Liver (tissue), 9 donors: ENCODE data around the gene TPST2. TPM values are rescaled to one million over a fixed set of nuclear protein-coding genes. Genes with fewer than 3 reads are reported as not detected.
A peak's percentile ranks its signal among the peaks of the same experiment; 100 is the strongest.

Experiments used
- DNase-seq: peaks from one replicate; pipeline ENCODE4 v3.0.0-alpha.2; 2017; ENCODE audit warnings: low spot score
- H3K27ac ChIP-seq, 2 donors: one replicate each; pipeline ENCODE4 v1.7.0; 2013; ENCODE audit warnings: inconsistent platforms in 2 of 2, low read length in 2 of 2, control low read depth in 1 of 2, low read depth in 1 of 2, mild to moderate bottlenecking in 1 of 2
- H3K27me3 ChIP-seq, 4 donors: one replicate each; pipeline versions ENCODE4 v1.6.1 to v1.7.0; 2013; ENCODE audit warnings: low read length in 3 of 4, inconsistent platforms in 1 of 4, mild to moderate bottlenecking in 1 of 4, moderate library complexity in 1 of 4; ENCODE audit not compliant: control insufficient read depth in 4 of 4, insufficient read depth in 4 of 4
- H3K36me3 ChIP-seq, 4 donors: one replicate each; pipeline versions ENCODE4 v1.6.1 to v1.7.0; 2013; ENCODE audit warnings: low read length in 3 of 4, mild to moderate bottlenecking in 3 of 4, low read depth in 1 of 4, moderate library complexity in 1 of 4; ENCODE audit not compliant: control insufficient read depth in 4 of 4, insufficient read depth in 3 of 4
- H3K4me1 ChIP-seq, 4 donors: one replicate each; pipeline versions ENCODE4 v1.6.1 to v1.7.0; 2013; ENCODE audit warnings: low read length in 3 of 4, mild to moderate bottlenecking in 3 of 4, moderate library complexity in 1 of 4; ENCODE audit not compliant: control insufficient read depth in 4 of 4, insufficient read depth in 4 of 4
- H3K4me3 ChIP-seq, 3 donors: one replicate each; pipeline versions ENCODE4 v1.6.1 to v1.7.0; 2013; ENCODE audit warnings: low read length in 3 of 3, control low read depth in 1 of 3, low read depth in 1 of 3, mild to moderate bottlenecking in 1 of 3
- H3K9ac ChIP-seq, 2 donors: one replicate each; pipeline ENCODE4 v1.7.0; 2013; ENCODE audit warnings: low read length in 2 of 2, mild to moderate bottlenecking in 2 of 2, moderate library complexity in 2 of 2, control low read depth in 1 of 2, low read depth in 1 of 2
- H3K9me3 ChIP-seq, 4 donors: one replicate each; pipeline versions ENCODE4 v1.6.1 to v1.7.0; 2013; ENCODE audit warnings: low read length in 3 of 4; ENCODE audit not compliant: control insufficient read depth in 4 of 4
- ATF3 ChIP-seq: IDR thresholded peaks from 2 replicates; pipeline ENCODE4 v1.6.1; 2016; ENCODE audit warnings: antibody characterized with exemption
- EGR1 ChIP-seq, 2 donors: IDR thresholded peaks; 2 replicates each; pipeline ENCODE4 v1.6.1; 2016 to 2018; ENCODE audit warnings: antibody characterized with exemption in 2 of 2, low read depth in 2 of 2
- FOXA2 ChIP-seq: IDR thresholded peaks from 2 replicates; pipeline ENCODE4 v1.6.1; 2016; ENCODE audit warnings: antibody characterized with exemption
- HNF4A ChIP-seq, 2 donors: conservative IDR thresholded peaks; 2 replicates each; pipeline ENCODE4 v1.6.1; 2016; ENCODE audit warnings: antibody characterized with exemption in 2 of 2, mild to moderate bottlenecking in 2 of 2
- HNF4G ChIP-seq: IDR thresholded peaks from 2 replicates; pipeline ENCODE4 v1.6.1; 2016; ENCODE audit warnings: antibody characterized with exemption
- NR2F2 ChIP-seq: IDR thresholded peaks from 2 replicates; pipeline ENCODE4 v1.6.1; 2016; ENCODE audit warnings: antibody characterized with exemption
- RAD21 ChIP-seq, 2 donors: IDR thresholded peaks; 2 replicates each; pipeline ENCODE4 v1.6.1; 2016; ENCODE audit warnings: antibody characterized with exemption in 2 of 2, mild to moderate bottlenecking in 2 of 2
- RXRA ChIP-seq, 2 donors: IDR thresholded peaks; 2 replicates each; pipeline ENCODE4 v1.6.1; 2017 to 2018; ENCODE audit warnings: antibody characterized with exemption in 2 of 2, mild to moderate bottlenecking in 1 of 2
- SP1 ChIP-seq: IDR thresholded peaks from 2 replicates; pipeline ENCODE4 v1.6.1; 2018; ENCODE audit warnings: antibody characterized with exemption, mild to moderate bottlenecking
- TAF1 ChIP-seq: conservative IDR thresholded peaks from 2 replicates; pipeline ENCODE4 v1.6.1; 2016; ENCODE audit warnings: antibody characterized with exemption, mild to moderate bottlenecking
- ZBTB33 ChIP-seq: IDR thresholded peaks from 2 replicates; pipeline ENCODE4 v1.6.1; 2016; ENCODE audit warnings: antibody characterized with exemption
- WGBS: extraction: QIAGEN DNeasy Blood & Tissue Kit; methylation state at CpG from one replicate; pipeline ENCODE4 v1.1.7; 2013; 5-methylcytosine and 5-hydroxymethylcytosine counted together
- polyA plus RNA-seq, 2 donors: library from polyadenylated mRNA; stranded (reverse) in 1 of 2; unstranded in 1 of 2; fragments of 200-250 nt in 1 of 2; fragments of >200 nt in 1 of 2; fragmentation: Nextera tagmentation in 1 of 2; extraction: Ambion mirVana in 1 of 2; gene quantifications; one replicate each; pipeline versions ENCODE4 v1.2.1 to v1.2.3, GENCODE V29; 2013 to 2015
- total RNA-seq, 2 donors: library from RNA; depleted of rRNA; stranded (reverse); fragments of >200 nt; gene quantifications; one replicate each; pipeline ENCODE4 v1.2.3, GENCODE V29; 2014
- TF ChIP-seq, protein P1 (sequence below): fragments of 150-350 bp; IDR thresholded peaks from 2 replicates; pipeline ENCODE4 v1.5.1; 2017; ENCODE audit warnings: improper control_type of control experiment, low read depth, low read length; ENCODE audit not compliant: missing input control
- donor health status: healthy.
- donor health status: healthy.
- donor health status: healthy.
- donor health status: healthy.
- donor health status: healthy.

TPST2 gene
- total and polyA plus RNA-seq, 4 donors, result 33.3 to 109 (median 69.7) TPM

- TF ChIP-seq, protein P1, sequence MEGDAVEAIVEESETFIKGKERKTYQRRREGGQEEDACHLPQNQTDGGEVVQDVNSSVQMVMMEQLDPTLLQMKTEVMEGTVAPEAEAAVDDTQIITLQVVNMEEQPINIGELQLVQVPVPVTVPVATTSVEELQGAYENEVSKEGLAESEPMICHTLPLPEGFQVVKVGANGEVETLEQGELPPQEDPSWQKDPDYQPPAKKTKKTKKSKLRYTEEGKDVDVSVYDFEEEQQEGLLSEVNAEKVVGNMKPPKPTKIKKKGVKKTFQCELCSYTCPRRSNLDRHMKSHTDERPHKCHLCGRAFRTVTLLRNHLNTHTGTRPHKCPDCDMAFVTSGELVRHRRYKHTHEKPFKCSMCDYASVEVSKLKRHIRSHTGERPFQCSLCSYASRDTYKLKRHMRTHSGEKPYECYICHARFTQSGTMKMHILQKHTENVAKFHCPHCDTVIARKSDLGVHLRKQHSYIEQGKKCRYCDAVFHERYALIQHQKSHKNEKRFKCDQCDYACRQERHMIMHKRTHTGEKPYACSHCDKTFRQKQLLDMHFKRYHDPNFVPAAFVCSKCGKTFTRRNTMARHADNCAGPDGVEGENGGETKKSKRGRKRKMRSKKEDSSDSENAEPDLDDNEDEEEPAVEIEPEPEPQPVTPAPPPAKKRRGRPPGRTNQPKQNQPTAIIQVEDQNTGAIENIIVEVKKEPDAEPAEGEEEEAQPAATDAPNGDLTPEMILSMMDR, result no peak
- TF ChIP-seq ZBTB33 (no peak), ATF3 (no peak), HNF4A (conservative IDR thresholded peaks at IDR 0.05) (no peak), FOXA2 (no peak), EGR1 (IDR thresholded peaks at IDR 0.05; ENCODE audit: low read depth in 2 of 2) (no peak), SP1 (peak; percentile 37), RAD21 (IDR thresholded peaks at IDR 0.05) (peak in 1 of 2 donors; percentile 24), NR2F2 (peak; percentile 28), HNF4G (no peak)
- no peak overlapping the region for H3K27ac ChIP-seq
- 52% methylated on average over 8 of the region's 8 CpGs for WGBS
Observed at GRCh38 chr22:26632422-26633155, 42.7 kb upstream of the TPST2 start.

GRCh38 chr22:26631282-26631681, 41.4 kb upstream of the TPST2 start:
- DNase-seq, result no peak
- H3K4me1 ChIP-seq, result no peaks in the 10 kb centered on the region
- H3K9ac ChIP-seq, result no peak overlapping the region
- no peaks in the 10 kb centered on the region for H3K9me3 ChIP-seq
- H3K4me3 ChIP-seq, result no peak overlapping the region
- no peaks in the 10 kb centered on the region for H3K36me3 ChIP-seq
- no peak overlapping the region for H3K27ac ChIP-seq
- 96% methylated on average over 4 of the region's 4 CpGs for WGBS
- TF ChIP-seq NR2F2 (no peak), RXRA (IDR thresholded peaks at IDR 0.05) (no peak), TAF1 (no peak), EGR1 (IDR thresholded peaks at IDR 0.05; ENCODE audit: low read depth in 2 of 2) (no peak)
- TF ChIP-seq, protein P1, result no peak
- H3K27me3 ChIP-seq, result no peaks in the 10 kb centered on the region

More at GRCh38 chr22:26632422-26633155, 42.7 kb upstream of the TPST2 start:
- H3K4me3 ChIP-seq, result no peak overlapping the region
- no peak for DNase-seq
- no peak overlapping the region for H3K9ac ChIP-seq
- H3K4me1 ChIP-seq, result no peaks in the 10 kb centered on the region
- H3K27me3 ChIP-seq, result no peaks in the 10 kb centered on the region
- no peaks in the 10 kb centered on the region for H3K36me3 ChIP-seq
- H3K9me3 ChIP-seq, result no peaks in the 10 kb centered on the region
